Loucy (cell line): ENCODE data around the gene DNAH8.

Experiments used
- EZH2phosphoT487 ChIP-seq: fragments of 200-600 bp; IDR thresholded peaks from 2 replicates; pipeline ENCODE4 v1.6.1; 2018; ENCODE audit warnings: antibody characterized with exemption, mild to moderate bottlenecking, moderate library complexity, borderline replicate concordance
- TF ChIP-seq, protein P1 (sequence below): fragments of 200-600 bp; sonication (generic); conservative IDR thresholded peaks from 2 replicates; pipeline ENCODE4 v1.5.1; 2014; ENCODE audit warnings: mild to moderate bottlenecking, antibody characterized with exemption, low read length

DNA sequence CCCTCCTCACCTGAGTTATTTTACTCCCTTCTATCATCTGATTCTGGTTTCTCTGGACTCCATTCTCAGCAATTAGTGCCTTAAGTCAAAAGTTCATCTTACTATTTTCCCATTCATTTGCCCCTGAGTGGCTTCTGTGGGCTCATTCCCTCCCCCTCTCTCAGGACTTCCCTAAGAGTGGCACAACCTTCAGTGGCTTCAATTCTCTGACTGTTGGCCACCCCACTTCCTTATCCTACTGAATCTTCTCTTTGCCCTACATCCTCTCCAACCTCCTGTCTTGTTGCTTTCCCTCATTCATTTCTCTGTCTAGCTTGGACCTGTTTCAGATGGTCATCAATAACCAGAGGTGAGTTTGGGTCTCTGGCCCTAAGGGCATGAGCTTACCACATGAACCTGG is 272.4 kb downstream of the DNAH8 start:
- TF ChIP-seq, protein P1, sequence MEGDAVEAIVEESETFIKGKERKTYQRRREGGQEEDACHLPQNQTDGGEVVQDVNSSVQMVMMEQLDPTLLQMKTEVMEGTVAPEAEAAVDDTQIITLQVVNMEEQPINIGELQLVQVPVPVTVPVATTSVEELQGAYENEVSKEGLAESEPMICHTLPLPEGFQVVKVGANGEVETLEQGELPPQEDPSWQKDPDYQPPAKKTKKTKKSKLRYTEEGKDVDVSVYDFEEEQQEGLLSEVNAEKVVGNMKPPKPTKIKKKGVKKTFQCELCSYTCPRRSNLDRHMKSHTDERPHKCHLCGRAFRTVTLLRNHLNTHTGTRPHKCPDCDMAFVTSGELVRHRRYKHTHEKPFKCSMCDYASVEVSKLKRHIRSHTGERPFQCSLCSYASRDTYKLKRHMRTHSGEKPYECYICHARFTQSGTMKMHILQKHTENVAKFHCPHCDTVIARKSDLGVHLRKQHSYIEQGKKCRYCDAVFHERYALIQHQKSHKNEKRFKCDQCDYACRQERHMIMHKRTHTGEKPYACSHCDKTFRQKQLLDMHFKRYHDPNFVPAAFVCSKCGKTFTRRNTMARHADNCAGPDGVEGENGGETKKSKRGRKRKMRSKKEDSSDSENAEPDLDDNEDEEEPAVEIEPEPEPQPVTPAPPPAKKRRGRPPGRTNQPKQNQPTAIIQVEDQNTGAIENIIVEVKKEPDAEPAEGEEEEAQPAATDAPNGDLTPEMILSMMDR: no peak
- TF ChIP-seq EZH2phosphoT487: no peak
